Putamen (tissue), 1 donor: ENCODE results near the gene TARS3.
A peak's percentile ranks its signal among the peaks of the same experiment; 100 is the strongest.
"Not testable (repeated sequence)": the region's sequence is repeated elsewhere in the genome, so short reads cannot be mapped to it uniquely, and the experiment has no call there.

Experiments used
- DNase-seq: peaks from one replicate; pipeline ENCODE4 v3.0.0-alpha.2; 2016; ENCODE audit warnings: low spot score

TARS3 gene

DNA sequence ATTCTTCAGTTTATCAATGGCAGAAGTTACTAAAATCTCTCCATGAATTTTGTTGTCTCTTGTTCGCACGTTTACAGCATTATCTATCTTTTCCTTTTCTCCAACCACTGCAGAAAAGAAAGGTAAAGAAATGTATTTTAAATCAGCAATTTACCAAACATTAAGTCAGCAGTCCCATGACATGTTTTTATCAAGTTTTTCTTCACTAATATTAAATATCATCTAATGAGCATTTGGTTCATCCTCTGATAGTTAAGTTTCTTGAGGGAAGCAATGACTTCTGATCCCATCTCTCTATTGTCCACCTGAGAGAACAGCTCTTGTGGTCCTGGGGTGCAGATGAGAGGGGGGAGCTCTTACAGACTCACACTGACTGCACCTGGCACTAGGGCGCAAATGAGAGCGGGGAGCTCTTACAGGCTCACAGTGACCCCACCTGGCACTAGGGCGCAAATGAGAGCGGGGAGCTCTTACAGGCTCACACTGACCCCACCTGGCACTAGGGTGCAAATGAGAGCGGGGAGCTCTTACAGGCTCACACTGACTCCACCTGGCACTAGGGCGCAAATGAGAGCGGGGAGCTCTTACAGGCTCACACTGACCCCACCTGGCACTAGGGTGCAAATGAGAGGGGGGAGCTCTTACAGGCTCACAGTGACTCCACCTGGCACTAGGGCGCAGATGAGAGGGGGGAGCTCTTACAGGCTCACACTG lies 69.5 kb downstream of the TARS3 start:
- not testable (repeated sequence) for DNase-seq

DNA sequence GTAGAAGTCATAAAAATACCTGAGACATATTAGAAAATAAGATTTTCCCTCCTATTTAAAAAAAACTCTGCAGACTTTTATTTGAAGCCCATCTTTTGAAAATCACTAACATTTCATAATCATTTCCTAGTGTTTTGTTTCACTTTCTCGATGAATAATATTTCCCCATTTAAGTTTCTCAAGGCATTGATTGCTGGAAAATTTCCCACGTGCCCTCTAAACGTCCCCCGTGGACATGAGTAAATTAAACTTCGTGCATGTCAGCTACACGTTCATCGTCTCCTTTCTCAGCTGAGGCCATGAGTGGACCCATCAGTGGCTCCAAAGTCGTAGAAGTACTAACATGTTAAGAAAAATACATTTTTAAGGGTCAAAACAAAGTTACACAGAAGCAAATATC lies 70.1 kb downstream of the TARS3 start:
- DNase-seq: no peak

DNA sequence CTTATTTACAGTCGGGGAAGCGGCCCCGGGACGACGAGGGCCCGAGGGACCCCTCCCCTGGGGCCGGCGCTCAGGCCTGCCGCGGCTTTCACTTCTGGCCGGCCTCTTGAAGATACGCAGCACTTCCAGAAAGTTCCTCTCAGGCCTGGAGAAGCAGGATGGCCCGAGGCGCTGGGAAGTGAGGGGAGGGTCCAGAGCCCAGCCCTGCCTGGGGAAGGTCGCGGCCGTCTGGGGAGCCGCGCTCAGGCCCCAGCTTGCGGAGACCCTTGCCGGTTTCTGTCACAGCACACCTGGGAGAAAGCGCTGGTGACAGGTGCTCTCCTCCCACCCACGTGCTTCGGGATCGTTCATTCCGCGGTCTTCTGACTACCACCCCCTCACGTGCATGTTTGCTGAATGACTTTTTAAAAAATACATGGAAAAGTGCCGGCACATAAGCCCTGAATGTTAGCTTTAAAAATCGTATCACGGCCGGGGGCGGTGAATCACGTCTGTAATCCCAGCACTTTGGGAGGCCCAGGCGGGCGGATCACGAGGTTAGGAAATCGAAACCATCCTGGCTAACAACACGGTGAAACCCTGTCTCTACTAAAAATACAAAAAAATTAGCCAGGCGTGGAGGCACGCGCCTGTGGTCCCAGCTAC lies 71.4 kb downstream of the TARS3 start:
- DNase-seq: peak; percentile 27

DNA sequence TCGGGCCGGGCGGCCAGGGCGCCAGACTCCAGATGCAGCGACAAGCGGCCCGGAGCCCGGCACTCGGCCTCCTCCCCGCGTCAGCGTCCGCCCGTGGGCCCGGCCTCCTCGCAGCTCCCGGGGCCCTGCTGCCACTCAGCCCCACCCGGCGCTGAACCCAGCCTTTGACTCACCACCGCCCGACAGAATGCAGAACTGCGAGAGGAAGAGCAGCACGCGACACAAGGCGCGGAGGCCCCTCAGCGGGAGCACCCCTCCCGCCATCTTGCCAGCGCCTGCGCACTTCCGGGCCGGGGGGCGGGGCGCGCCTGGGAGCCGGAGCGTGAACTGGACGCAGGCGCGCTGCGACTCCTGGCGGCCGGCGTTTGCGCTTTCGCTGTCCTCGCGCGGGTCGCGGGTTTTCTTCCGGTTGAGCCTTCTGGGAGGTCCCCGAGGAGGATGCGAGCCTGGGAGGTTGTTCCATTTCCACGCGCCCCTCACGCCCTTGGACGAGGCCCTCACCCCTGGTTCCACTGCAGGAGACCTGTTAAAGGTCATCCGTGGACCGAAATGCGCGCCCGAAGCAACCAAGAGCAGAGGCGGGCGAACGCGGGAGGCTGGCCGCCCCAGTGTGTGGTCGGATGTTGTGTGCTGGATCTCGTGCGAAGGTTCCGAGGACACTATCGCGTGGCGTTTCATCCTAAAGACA lies 72.0 kb downstream of the TARS3 start, which contains the start of gene TM2D3:
TM2D3 (minus strand) TSS at position 284 of the 688 bp plus-strand sequence; CDS start at position 264, 20 bp downstream.
- peak; percentile 90 for DNase-seq

DNA sequence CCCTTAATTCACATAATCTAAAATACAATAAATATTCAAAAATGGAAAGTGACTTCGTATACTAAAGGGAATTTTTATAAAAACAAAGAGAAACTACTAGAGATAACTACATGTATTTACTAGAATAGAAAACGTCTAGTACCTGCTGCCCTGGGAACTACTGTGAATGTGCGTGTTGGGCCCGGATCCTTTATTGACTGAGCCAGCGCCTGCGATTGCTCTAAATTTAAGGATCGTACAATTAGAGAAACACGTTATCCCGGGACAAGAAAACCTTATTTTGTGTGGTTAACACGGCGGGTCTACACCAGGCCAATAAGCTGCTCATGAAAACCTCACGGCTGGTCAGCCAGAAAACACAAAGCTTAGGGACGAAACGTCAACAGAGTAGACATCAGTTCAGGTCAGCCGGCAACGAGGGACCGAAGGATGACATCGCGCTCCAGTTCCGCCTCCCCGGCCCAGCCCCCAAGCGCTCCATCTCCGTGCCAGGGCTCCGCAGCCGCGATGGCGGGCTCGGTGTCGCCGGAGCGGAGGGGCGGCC lies 72.6 kb downstream of the TARS3 start:
- DNase-seq: no peak

DNA sequence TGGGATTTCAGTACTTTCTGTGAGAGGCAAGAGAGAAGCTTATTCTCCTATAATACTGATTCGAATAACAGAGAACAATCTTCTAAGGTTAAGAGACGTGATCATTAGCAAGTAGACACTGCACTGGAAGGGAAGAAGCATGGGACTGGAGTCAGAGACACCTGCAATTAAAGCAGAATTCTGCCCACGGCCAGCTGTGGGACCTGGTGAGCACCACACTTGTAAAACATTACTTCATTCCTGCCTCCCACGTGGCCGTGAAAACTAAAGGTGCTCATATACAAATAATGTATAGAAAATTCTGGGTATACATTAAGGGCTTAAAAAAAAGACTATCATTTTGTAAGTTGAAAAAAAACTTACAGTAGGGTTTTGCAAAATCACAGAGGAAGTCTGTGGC lies 74.1 kb downstream of the TARS3 start:
- DNase-seq: no peak

DNA sequence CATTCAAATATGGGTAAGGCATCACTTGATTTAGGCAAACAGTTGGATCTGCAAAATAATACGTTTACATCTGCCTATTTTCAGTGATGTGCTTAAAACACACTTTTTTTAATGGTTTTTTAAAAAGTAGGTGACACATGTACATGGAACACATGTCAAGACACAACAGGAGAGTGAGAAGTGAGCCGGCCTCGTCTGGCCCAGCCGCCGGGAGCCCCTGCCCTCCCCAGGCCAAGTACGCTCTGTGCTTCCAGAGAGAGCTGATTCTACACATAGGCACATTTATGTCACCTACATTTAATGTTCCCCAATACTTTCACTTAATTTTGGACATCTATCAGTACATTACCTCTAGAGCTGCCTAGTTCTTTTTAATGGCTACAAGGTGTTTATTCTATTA lies 75.9 kb downstream of the TARS3 start:
- no peak for DNase-seq

DNA sequence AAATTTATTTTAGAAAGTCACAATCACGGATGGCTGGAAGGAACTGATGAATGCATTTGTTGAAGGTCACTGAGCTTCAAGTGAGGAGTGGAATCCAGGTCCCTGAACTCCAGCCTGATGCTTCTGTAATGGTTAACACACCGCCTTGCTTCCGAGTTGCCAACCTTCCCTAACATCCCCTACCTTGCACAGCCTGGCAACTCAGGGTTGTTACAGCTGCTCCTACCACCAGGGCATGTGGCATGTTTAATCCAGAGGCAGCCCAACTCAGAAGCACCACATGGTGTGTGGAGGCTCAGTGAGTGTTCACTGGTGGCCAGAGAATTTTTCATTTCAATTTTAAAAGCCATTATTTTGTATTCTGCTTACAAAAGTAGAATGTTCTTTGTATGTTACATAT lies 77.0 kb downstream of the TARS3 start:
- DNase-seq: no peak

DNA sequence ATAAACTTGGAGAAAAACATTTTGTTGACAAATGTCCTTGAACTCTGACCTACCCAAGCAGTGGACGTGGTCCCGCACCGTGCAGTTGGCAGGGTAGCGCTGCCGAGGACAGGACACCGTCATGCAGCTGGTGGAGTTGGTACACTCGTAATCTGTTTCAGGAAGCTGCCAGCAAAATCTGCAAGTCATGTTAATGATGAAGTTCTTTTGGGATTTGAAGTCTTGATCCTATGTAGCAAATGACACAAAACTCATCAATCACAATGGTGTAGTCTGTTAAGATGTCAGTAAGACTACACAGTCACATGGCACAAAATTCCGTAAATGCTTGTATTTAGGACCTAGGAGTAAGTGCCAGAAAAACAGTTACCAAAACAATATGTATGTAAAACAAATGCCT lies 77.6 kb downstream of the TARS3 start:
- DNase-seq: no peak

DNA sequence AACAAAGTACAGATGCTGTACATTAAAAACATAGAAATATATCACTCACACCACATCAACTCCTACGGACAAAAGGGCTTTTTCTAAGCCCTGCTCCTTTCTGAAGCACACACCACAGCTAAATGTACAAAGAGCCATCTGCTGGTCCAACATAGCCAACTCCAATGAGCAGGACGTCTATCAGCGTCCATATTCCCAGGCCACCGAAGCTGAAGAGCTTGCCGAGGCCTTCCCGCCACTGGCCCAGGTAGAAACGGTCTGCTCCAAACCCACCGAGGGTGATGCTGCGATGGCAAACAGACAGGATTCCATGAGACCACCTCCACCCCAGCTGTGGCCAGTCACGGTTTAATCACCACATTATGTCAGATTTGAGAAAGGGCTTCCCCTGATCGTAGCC lies 81.9 kb downstream of the TARS3 start:
- peak; percentile 53 for DNase-seq

DNA sequence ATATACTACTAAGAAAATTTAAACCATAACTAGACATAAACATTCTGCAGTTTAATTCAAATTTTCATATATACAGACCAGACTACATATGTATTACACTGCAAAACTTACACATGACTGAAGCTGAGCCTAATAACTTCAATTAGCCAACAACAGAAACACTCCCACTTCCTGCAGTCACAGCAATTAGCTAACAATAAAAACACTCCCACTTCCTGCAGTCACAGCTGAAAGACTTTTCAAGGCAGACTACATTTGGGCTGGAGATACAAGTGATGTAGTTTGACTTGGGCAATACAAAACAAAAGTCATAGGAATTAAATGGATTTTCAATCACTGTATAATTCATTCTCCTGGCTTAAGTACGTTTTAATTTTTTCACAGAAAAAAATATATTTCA lies 82.4 kb downstream of the TARS3 start:
- DNase-seq: no peak

DNA sequence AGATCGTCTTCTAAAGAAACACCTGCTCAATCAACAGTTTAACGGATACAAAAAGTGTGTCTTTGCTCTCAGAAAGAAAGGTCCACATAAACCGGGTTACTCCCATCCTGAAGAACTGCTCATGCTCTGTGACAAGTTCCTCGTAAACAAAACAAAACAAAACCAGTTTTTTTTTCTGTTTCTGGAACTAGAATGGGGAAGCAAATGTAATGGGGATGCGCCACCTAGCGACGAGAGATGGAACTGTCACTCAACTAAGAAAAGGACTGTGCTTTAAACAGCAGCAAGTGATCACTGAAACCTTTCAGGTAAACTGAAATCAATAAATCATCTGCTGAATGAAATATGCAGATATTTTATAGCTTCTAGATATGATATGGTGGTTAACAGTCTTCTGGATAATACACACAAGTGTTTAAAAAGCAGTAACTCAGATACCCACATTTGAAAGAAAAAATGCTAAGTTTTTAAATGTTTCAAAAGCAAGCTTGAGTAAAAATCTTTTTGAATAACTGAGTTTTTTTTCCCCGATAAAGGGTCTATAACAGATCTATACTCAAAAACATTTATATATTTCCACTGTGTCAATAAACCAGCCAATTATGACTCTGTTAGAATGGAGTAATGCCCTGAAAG lies 83.0 kb downstream of the TARS3 start:
- peak; percentile 78 for DNase-seq

DNA sequence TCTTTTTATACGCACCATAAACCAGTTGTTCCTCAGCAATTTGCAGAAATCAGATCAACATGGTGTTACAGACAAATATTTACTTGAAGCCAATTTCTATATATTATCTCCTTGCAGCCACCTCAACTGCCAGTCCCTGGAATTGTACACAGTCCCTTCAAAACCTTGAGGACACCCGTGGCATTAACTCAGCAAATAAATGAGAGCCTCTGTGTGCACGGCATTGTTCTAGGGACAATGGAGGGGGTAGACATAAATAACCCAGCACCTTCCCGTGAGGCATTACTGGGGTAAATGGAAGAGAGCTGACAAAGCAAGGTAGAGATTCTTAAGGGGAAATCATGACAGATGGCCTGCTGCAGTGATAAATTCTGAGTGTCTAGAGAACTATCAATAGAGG lies 84.6 kb downstream of the TARS3 start:
- no peak for DNase-seq

DNA sequence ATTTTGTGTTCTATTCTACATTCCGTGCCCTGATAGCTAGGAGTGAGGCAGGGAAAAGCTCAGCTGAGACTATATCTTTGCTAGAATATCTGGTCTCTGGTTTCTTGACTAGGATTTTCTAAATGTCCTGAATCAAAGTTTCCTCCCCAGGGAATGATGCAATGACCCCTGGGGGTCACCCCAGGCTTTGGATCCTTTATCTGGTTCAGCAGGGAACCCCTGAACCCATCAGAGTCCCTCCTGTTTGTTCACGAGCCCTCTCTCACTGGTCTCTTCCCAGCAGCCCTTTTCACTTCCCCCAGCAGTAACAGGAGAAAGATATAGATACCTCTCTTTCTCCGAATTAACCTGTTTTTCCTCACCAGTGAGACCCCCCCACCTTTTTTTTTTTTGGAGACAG lies 86.4 kb downstream of the TARS3 start:
- no peak for DNase-seq

DNA sequence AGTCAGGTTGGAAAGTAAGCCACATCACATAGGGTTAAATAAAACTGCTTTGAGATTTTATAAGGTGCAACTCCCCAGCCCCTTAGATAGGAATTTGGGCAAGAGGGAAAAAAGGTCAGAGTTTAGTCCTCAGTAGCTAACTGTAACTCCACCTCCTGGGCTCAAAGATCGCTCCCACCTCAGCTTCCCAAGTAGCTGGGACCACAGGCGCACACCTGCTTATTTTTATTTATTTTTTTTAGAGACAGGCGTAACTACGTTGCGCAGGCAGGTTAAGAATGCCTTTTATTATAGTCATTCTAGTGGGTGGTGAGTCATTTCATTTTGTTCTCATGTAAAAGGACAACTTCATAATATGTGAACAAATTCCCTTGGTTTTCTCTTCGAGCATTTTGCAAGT lies 86.8 kb downstream of the TARS3 start:
- no peak for DNase-seq

DNA sequence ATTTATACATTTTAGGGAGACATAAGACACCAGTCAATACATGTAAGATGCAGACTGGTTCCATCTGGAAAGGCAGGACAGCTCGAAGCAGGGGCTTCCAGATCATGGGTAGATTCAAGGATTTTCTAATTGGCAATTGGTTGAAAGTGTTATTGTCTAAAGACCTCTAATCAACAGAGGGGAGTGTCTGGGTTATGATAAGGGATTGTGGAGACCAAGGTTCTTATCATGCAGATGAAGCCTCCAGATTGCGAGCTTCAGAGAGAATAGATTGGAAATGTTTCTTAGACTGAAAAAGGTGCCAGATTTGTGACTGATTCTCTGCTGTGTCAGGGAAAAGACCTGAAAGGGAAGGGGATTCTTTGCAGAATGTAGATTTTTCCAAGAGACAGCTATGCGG lies 87.2 kb downstream of the TARS3 start:
- DNase-seq: no peak

DNA sequence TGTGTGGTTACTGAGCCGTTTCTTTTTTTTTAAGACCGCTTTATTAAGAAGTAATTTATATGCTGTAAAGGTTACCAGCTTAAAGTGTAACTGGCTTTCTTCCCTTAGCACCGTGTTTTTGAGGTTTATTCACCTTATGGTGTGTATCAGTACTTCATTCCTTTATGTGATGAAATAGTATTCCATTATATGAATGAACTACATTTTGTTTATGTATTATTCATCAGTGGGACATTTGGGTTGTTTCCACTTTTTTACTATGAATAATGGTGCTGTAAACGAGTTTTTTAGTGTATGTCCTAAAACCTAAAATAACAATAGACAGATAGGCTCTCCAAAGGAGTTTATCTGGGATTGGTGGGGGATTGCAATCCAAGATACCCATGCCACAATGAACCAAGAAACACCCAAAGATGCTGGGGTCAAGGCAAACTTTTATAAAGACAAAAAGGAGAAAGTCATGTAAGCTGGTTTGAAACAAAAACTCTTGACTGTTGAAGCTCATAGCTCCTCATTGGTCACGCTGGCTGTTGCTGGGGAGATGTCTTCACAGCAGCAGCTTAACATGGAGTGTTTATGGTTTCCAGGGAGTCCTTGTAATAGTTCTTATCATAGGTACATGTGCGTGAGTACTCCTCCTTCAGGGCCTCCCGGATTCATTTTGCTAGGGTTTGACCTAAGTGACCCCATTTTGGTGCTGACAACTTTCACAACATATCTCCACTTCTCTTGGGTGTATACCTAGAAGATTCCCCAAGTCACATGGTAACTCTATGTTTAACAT lies 88.1 kb downstream of the TARS3 start:
- no peak for DNase-seq

DNA sequence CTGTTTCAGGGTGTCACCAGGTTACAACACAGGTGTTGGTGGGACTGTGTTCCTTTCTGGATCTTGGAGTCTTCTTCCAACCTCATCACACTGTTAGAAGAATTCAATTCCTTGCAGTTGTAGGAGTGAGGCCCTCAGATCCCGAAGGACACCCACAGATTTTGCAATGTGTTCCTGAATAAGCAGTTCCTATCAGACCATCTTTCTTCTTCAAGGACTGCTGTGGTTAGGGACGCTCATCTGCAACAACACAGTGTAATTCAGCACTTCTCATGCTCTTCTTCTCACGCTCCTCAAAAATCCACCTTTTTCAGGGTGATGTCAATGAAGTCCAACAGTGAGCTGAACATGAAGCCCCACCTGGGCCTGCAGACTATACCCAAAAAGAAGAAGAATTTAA lies 90.9 kb downstream of the TARS3 start:
- no peak for DNase-seq

DNA sequence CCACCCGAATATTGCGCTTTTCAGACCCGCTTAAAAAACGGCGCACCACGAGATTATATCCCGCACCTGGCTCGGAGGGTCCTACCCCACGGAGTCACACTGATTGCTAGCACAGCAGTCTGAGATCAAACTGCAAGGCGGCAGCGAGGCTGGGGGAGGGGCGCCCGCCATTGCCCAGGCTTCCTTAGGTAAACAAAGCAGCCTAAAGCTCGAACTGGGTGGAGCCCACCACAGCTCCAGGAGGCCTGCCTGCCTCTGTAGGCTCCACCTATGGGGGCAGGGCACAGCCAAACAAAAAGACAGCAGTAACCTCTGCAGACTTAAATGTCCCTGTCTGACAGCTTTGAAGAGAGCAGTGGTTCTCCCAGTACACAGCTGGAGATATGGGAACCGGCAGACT lies 97.5 kb downstream of the TARS3 start:
- not testable (repeated sequence) for DNase-seq

DNA sequence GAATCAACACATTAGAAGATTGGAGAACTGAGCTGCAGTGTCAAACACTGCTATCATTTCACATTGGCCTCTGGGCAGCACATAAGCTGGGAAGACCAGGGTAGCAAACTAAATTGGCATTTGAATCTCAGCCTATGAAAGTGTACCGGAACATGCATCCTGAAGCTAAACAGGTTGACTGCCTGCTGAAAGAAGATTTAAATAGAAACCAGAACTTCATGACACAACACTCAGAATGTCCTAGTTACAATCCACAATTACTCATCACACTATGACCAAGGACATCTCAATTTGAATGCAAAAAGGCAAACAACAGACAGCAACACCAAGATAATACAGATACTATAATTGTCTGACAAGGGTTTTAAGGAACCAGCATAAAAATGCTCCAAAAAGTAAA lies 98.3 kb downstream of the TARS3 start:
- no peak for DNase-seq

DNA sequence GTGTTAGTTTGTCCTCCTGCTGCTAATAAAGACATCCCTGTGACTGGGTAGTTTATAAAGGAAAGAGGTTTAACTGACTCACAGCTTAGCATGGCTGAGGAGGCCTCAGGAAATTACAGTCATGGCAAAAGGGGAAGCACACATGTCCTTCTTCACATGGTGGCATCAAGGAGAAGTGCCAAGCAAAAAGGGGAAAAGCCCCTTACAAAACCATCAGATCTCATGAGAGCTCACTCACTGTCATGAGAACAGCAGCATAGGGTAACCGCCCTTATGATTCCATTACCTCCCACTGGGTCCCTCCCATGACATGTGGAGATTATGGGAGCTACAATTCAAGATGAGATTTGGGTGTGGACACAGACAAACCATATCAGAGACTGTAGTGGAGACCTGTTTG lies 99.1 kb downstream of the TARS3 start:
- DNase-seq: no peak
